Dermis blood vessel endothelial cell (primary cell): ENCODE measurements around the gene AKAP13. TPM values are rescaled to one million over a fixed set of nuclear protein-coding genes. Genes with fewer than 3 reads are reported as not detected.
"Not testable (repeated sequence)": the region's sequence is repeated elsewhere in the genome, so short reads cannot be mapped to it uniquely, and the experiment has no call there.

ENCODE experiments used
- DNase-seq: peaks from one replicate; pipeline ENCODE4 v3.0.0; 2010
- total RNA-seq: library from RNA; depleted of rRNA; stranded (reverse); fragments of >200 nt; gene quantifications from 2 replicates; pipeline ENCODE4 v1.2.3, GENCODE V29; 2014

The AKAP13 gene
- total RNA-seq, 1 donor from 2014 or later = 77.4 TPM

- DNase-seq = no peak
Observed at GRCh38 chr15:85630311-85630710, 249.9 kb downstream of the AKAP13 start.

GRCh38 chr15:85631018-85631417, 250.6 kb downstream of the AKAP13 start:
- no peak for DNase-seq

GRCh38 chr15:85632014-85632413, 251.6 kb downstream of the AKAP13 start:
- no peak for DNase-seq

- DNase-seq = no peak
Observed at GRCh38 chr15:85633859-85634258, 253.5 kb downstream of the AKAP13 start.

- DNase-seq = peak; percentile 53
Observed at GRCh38 chr15:85636351-85636750, 255.9 kb downstream of the AKAP13 start.

- no peak for DNase-seq
Observed at GRCh38 chr15:85639752-85640381, 259.5 kb downstream of the AKAP13 start.

GRCh38 chr15:85642065-85642692, 261.8 kb downstream of the AKAP13 start:
- DNase-seq = no peak

GRCh38 chr15:85642693-85643066, 262.3 kb downstream of the AKAP13 start:
- no peak for DNase-seq

- DNase-seq = peak; percentile 51
Observed at GRCh38 chr15:85646538-85647091, 266.2 kb downstream of the AKAP13 start.

GRCh38 chr15:85649372-85649771, 269.0 kb downstream of the AKAP13 start:
- DNase-seq = peak; percentile 89

GRCh38 chr15:85651548-85651947, 271.1 kb downstream of the AKAP13 start:
- DNase-seq = no peak

- peak; percentile 35 for DNase-seq
Observed at GRCh38 chr15:85652457-85652856, 272.1 kb downstream of the AKAP13 start.

- DNase-seq = no peak
Observed at GRCh38 chr15:85657132-85657531, 276.7 kb downstream of the AKAP13 start.

- peak; percentile 19 for DNase-seq
Observed at GRCh38 chr15:85658816-85659215, 278.4 kb downstream of the AKAP13 start.

- no peak for DNase-seq
Observed at GRCh38 chr15:85661859-85662258, 281.5 kb downstream of the AKAP13 start.

GRCh38 chr15:85665677-85666076, 285.3 kb downstream of the AKAP13 start:
- DNase-seq = not testable (repeated sequence)

GRCh38 chr15:85667491-85668424, 287.4 kb downstream of the AKAP13 start:
- DNase-seq = peak; percentile 99

- no peak for DNase-seq
Observed at GRCh38 chr15:85671156-85671555, 290.8 kb downstream of the AKAP13 start.

- DNase-seq = no peak
Observed at GRCh38 chr15:85672332-85673084, 292.1 kb downstream of the AKAP13 start.

- no peak for DNase-seq
Observed at GRCh38 chr15:85673326-85673725, 292.9 kb downstream of the AKAP13 start.

GRCh38 chr15:85676342-85677098, 296.1 kb downstream of the AKAP13 start:
- DNase-seq = no peak

GRCh38 chr15:85679231-85679630, 298.8 kb downstream of the AKAP13 start:
- DNase-seq = no peak
